Keratinocyte (primary cell): Measurements from ENCODE around the gene SCEL. TPM values are rescaled to one million over a fixed set of nuclear protein-coding genes. Genes with fewer than 3 reads are reported as not detected.
A peak's percentile ranks its signal among the peaks of the same experiment; 100 is the strongest.

ENCODE experiments used
- DNase-seq: peaks from one replicate; pipeline ENCODE4 v3.0.0-alpha.2; 2011; ENCODE audit warnings: low read depth, missing footprints, low spot score
- FAIRE-seq: peaks from 2 replicates; lab custom pipeline; 2011; peaks lifted over from hg19 to GRCh38; lab: Jason Lieb, UNC
- H2AFZ ChIP-seq: 2 replicates; pipeline ENCODE4 v1.6.0; 2012; ENCODE audit warnings: low read length, control low read depth, inconsistent platforms; ENCODE audit not compliant: control insufficient read depth
- H3K27ac ChIP-seq: 2 replicates; pipeline ENCODE4 v1.5.1; 2011; ENCODE audit warnings: low read length; ENCODE audit not compliant: control insufficient read depth, insufficient read depth
- H3K27me3 ChIP-seq: 3 replicates; pipeline ENCODE4 v1.6.0; 2011; ENCODE audit warnings: low read length; ENCODE audit not compliant: control insufficient read depth, insufficient read depth; ENCODE audit errors: extremely low read depth
- H3K36me3 ChIP-seq, 2 experiments: 2 replicates in 1 of 2; 3 replicates in 1 of 2; pipeline ENCODE4 v1.5.1; 2011; ENCODE audit warnings: low read length in 2 of 2, mild to moderate bottlenecking in 1 of 2; ENCODE audit not compliant: control insufficient read depth in 2 of 2, insufficient read depth in 2 of 2; ENCODE audit errors: extremely low read depth in 1 of 2
- H3K4me1 ChIP-seq: 3 replicates; pipeline ENCODE4 v1.5.1; 2011; ENCODE audit warnings: low read length; ENCODE audit not compliant: control insufficient read depth, insufficient read depth; ENCODE audit errors: extremely low read depth
- H3K4me2 ChIP-seq: 3 replicates; pipeline ENCODE4 v1.6.0; 2011; ENCODE audit warnings: low read depth, low read length; ENCODE audit not compliant: control insufficient read depth, insufficient read depth; ENCODE audit errors: extremely low read depth
- H3K4me3 ChIP-seq, 3 experiments: fragments of 200-600 bp in 1 of 3; sonication (generic) in 1 of 3; 2 replicates in 2 of 3; 3 replicates in 1 of 3; pipeline ENCODE4 v1.5.1; 2011 to 2016; ENCODE audit warnings: low read length in 3 of 3, mild to moderate bottlenecking in 3 of 3, control low read depth in 2 of 3, inconsistent platforms in 1 of 3, low read depth in 1 of 3, mixed read lengths in 1 of 3, mixed run types in 1 of 3, moderate library complexity in 1 of 3; ENCODE audit not compliant: control insufficient read depth in 2 of 3, insufficient read depth in 2 of 3; ENCODE audit errors: extremely low read depth in 1 of 3
- H3K79me2 ChIP-seq: 2 replicates; pipeline ENCODE4 v1.6.0; 2012; ENCODE audit warnings: low read length; ENCODE audit not compliant: control insufficient read depth, insufficient read depth
- H3K9ac ChIP-seq: 3 replicates; pipeline ENCODE4 v1.6.0; 2011; ENCODE audit warnings: low read length; ENCODE audit not compliant: control insufficient read depth, insufficient read depth; ENCODE audit errors: extremely low read depth
- H3K9me1 ChIP-seq: 3 replicates; pipeline ENCODE4 v1.6.0; 2011; ENCODE audit warnings: low read length; ENCODE audit not compliant: control insufficient read depth, insufficient read depth; ENCODE audit errors: extremely low read depth
- H3K9me3 ChIP-seq: 2 replicates; pipeline ENCODE4 v1.5.1; 2012; ENCODE audit warnings: low read depth, low read length; ENCODE audit not compliant: control insufficient read depth
- H4K20me1 ChIP-seq: 3 replicates; pipeline ENCODE4 v1.6.0; 2011; ENCODE audit warnings: low read length; ENCODE audit not compliant: control insufficient read depth, insufficient read depth; ENCODE audit errors: extremely low read depth
- EZH2 ChIP-seq: IDR thresholded peaks from one replicate; pipeline ENCODE4 v1.6.1; 2012; ENCODE audit warnings: inconsistent platforms, mild to moderate bottlenecking, low read length, moderate library complexity
- dilution Hi-C: fragments of 300-500 bp; cut with MboI; formaldehyde crosslinking; loops from one replicate; pipeline ENCODE4 v1.7.0; 2020; ENCODE audit warnings: low sequenced_read_pairs; ENCODE audit not compliant: extremely low pct_ligation_motif_present
- polyA plus RNA-seq, 5 experiments: library from polyadenylated mRNA; depleted of rRNA in 3 of 5; stranded (reverse) in 3 of 5; stranded (forward) in 1 of 5; unstranded in 1 of 5; fragments of >200 nt; gene quantifications; 1 replicate in 1 of 5; 2 replicates in 3 of 5; 3 replicates in 1 of 5; pipeline versions ENCODE4 v1.2.1 to v1.2.3, GENCODE V29; 2011 to 2012; ENCODE audit warnings: missing spikeins in 2 of 5, low read depth in 1 of 5, low replicate concordance in 1 of 5
- TF ChIP-seq, protein P1 (sequence below), 3 experiments: IDR thresholded peaks in 1 of 3; conservative IDR thresholded peaks in 1 of 3; optimal IDR thresholded peaks in 1 of 3; 2 replicates in 2 of 3; 3 replicates in 1 of 3; pipeline versions ENCODE3 to v1.5.1; 2011; ENCODE audit warnings: low read length in 3 of 3, mild to moderate bottlenecking in 3 of 3, moderate library complexity in 2 of 3, control low read depth in 1 of 3, inconsistent platforms in 1 of 3; ENCODE audit not compliant: insufficient read depth in 2 of 3; ENCODE audit errors: extremely low read depth in 1 of 3

The SCEL gene
- polyA plus RNA-seq, 1 donor (not counting 4 experiments of a cell fraction or from before 2014, with no cell fraction given), result 30.5 TPM

DNA sequence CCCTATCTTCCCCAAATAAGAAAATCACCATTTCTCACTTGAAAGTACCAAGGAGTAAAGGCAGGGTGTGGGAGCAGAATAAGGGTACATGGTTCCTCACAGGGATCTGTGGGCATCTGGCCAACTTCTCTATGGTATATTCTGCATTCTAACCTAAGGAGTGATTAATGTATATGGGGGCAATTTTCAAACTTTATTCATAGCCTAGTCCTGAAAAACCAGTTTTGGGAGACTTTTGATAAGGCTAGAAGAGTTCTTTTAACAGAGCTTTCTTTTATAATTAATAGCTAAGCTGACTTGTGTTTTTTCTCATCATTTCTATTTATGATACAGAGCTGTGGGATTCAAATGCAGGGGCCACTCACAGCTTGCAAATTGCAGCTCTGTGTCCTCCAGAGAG is 852 bp downstream of the SCEL start:
- Histone ChIP-seq H3K79me2 (no peaks in the 10 kb centered on the region), H3K27me3 (no peaks in the 10 kb centered on the region), H3K4me2 (peak overlapping the region; percentile 86), H3K27ac (peak overlapping the region; percentile 77), H3K4me3 (peak overlapping the region; percentile 47 to 74 (median 64)), H3K9me3 (no peaks in the 10 kb centered on the region), H3K4me1 (peaks cover 52% of the 10 kb centered on the region), H3K9ac (peak overlapping the region; percentile 29), H2AFZ (no peak overlapping the region), H3K9me1 (no peaks in the 10 kb centered on the region), H3K36me3 (no peaks in the 10 kb centered on the region), H4K20me1 (no peaks in the 10 kb centered on the region)
- dilution Hi-C loops, result no loop called here
- DNase-seq, result no peak
- TF ChIP-seq EZH2, result no peak
- TF ChIP-seq, protein P1, sequence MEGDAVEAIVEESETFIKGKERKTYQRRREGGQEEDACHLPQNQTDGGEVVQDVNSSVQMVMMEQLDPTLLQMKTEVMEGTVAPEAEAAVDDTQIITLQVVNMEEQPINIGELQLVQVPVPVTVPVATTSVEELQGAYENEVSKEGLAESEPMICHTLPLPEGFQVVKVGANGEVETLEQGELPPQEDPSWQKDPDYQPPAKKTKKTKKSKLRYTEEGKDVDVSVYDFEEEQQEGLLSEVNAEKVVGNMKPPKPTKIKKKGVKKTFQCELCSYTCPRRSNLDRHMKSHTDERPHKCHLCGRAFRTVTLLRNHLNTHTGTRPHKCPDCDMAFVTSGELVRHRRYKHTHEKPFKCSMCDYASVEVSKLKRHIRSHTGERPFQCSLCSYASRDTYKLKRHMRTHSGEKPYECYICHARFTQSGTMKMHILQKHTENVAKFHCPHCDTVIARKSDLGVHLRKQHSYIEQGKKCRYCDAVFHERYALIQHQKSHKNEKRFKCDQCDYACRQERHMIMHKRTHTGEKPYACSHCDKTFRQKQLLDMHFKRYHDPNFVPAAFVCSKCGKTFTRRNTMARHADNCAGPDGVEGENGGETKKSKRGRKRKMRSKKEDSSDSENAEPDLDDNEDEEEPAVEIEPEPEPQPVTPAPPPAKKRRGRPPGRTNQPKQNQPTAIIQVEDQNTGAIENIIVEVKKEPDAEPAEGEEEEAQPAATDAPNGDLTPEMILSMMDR (optimal IDR thresholded peaks at IDR 0.05 in 1 of 3, IDR thresholded peaks at IDR 0.05 in 1 of 3, conservative IDR thresholded peaks at IDR 0.05 in 1 of 3; ENCODE audit: extremely low read depth in 1 of 3, insufficient read depth in 2 of 3, low read length in 3 of 3), result no peak
- FAIRE-seq, result no peak

DNA sequence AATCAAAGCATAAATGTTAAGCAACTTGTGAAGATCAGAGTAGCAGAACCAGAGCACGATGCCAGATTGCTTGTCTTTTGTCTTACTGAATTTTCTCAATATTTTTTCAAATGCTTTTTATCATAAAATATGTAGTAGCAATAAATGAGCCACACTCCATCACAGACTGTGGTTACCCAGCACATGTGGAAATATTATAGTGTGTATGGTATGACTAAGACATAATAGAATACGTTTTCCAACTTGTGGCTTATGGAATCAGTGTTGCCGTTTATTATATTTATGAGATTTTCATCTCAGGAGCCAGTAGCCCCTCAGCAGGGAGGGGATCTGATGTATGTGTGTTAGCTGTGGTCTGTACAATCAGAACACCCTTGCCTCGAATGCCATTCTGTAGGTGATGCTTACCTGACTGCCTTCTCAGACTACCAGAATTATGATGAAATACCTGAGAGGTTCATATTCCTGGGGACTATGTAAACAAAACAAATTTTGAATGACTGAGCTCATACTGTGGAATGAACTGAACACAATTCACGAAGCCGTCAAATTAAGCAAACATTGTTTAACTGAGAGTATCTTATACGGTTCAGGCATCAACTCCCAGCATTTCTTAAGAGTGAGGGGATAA is 1.9 kb downstream of the SCEL start:
- FAIRE-seq, result peak; percentile 29
- no peak overlapping the region for H3K27ac ChIP-seq

More for the DNA sequence above, 1.9 kb downstream of the SCEL start:
- no peak overlapping the region for H3K9ac ChIP-seq
- H3K27me3 ChIP-seq, result no peaks in the 10 kb centered on the region
- H3K36me3 ChIP-seq, result no peaks in the 10 kb centered on the region
- H3K4me1 ChIP-seq, result peaks cover 52% of the 10 kb centered on the region
- H3K9me3 ChIP-seq, result no peaks in the 10 kb centered on the region
- H3K4me2 ChIP-seq, result peak overlapping the region; percentile 26
- DNase-seq, result no peak
- no peaks in the 10 kb centered on the region for H4K20me1 ChIP-seq
- H3K4me3 ChIP-seq, result peak overlapping the region in 1 of 3 experiments; percentile 47
- no peak for TF ChIP-seq EZH2
- TF ChIP-seq, protein P1 (optimal IDR thresholded peaks at IDR 0.05 in 1 of 3, IDR thresholded peaks at IDR 0.05 in 1 of 3, conservative IDR thresholded peaks at IDR 0.05 in 1 of 3; ENCODE audit: extremely low read depth in 1 of 3, insufficient read depth in 2 of 3, low read length in 3 of 3), result no peak
- H3K79me2 ChIP-seq, result no peaks in the 10 kb centered on the region
- dilution Hi-C loops, result no loop called here
- no peak overlapping the region for H2AFZ ChIP-seq
- H3K9me1 ChIP-seq, result no peaks in the 10 kb centered on the region
